Activated gamma-delta T cell treated with anti-CD3 and anti-CD28 coated beads, Interleukin-2, amount 50 U/mL, for 16 hours (primary cell): ENCODE data around the gene PPFIBP1.
"Not testable (repeated sequence)": the region's sequence is repeated elsewhere in the genome, so short reads cannot be mapped to it uniquely, and the experiment has no call there.

ENCODE experiments used
- DNase-seq: peaks from one replicate; pipeline ENCODE4 v3.0.0-alpha.2; 2020; ENCODE audit warnings: low read depth

Gene PPFIBP1

DNA sequence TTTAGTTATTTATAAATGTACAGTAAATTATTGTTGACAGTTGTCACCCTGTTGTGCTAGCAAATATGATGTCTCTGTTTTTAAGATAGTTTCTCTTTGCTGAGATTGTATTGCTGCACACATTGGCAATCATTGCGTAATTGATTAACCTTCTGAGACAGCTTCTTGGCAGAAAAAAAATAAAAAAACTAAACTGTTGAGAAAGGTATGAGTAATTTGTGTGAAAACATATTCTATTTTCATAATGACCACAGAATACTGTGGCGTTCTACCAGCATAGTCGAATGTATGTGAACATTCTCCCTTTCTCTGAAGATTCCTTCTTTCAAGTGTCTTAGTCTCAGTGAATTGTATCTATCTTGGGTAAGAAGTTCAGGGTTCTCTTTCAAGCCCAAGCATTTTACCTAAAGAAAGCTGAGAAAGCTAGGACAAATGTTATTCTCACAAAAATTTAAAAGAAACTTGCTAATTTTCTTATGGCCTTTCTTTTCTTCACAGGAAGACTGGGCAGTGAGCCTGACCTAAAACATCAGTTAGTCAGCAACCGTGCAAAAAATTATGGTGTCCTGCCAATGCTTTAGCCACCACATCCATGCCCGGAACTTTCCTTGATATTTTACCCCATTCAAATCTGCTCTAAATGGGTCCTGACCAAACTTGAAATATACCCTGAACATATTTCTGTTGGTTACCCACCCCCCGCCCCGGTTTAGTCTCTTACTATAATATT is 103.3 kb downstream of the PPFIBP1 start:
- DNase-seq: no peak

DNA sequence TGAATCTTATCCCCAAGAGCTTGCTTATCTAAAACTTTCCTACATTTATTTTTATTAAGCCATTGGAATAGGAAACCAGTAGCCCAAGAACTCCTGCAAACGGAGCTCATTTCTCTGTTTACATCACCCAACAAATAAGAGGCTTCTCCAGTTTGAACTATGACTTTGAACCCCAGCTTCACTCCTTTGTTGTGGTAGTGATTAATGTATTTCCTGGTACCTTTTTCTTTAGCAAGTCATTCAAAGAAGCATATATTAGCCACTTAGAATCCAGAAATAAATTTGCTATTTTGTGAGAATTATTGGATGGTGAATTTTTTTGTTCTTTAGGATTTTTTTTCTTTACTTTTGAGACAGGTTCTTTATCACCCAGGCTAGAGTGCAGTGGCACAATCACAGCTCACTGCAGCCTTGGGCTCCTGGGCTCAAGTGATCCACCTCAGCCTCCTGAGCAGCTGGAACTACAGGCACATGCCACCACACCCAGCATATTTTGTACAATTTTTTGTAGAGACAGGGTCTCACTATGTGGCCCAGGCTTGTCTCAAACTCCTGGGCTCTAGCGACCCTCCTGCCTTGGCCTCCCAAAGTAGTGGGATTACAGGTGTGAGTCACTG is 104.0 kb downstream of the PPFIBP1 start:
- not testable (repeated sequence) for DNase-seq

GRCh38 chr12:27630219-27630618 is 106.2 kb downstream of the PPFIBP1 start:
- not testable (repeated sequence) for DNase-seq

DNA sequence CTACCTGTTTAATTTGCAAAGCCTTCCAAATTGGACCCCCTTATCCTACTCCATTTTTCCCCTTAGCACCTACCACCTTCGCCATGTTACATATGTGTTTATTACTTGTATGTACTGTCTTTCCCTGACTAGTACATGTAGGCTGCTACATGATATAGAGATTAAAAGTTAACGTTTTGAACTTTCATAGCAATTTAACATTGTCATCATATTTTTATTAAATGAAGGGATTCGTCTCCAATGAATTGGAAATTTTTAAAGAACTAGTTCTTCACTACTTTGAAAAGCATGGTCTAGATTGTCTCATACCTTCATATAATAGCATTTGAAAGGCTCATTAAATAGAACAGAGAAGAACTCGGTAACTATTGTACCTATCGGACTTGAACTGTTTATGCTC is 107.4 kb downstream of the PPFIBP1 start:
- no peak for DNase-seq

- DNase-seq: no peak
Observed at GRCh38 chr12:27631813-27632491, 107.9 kb downstream of the PPFIBP1 start.

DNA sequence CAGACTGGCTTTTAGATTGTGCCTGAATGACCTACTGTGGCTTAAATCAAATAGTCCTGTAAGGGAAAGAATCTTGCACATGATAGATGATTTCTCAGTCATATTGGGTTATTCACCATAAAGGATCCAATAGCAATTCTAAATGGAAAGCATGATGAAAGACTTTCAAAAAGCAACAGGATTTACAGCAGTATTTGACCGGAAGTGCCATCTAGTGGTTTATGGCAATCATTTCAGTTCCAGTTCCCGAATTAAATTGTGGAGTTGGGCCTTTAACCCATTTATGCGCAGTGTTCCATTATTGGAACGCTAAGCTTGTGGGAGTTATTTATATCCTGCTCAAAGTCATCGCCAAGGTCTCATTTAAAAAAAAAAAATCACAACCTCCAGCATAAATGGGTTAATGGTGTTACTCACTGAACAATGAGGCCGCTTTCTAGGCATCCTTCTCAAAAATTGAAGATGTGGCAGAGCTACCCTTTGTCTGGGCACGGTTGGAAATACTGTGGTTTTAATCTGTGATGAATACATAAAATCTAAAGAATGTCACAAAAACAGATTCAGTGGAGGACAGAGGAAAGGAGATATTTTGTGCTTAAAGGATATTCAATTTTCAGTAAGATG is 111.5 kb downstream of the PPFIBP1 start:
- DNase-seq: no peak

DNA sequence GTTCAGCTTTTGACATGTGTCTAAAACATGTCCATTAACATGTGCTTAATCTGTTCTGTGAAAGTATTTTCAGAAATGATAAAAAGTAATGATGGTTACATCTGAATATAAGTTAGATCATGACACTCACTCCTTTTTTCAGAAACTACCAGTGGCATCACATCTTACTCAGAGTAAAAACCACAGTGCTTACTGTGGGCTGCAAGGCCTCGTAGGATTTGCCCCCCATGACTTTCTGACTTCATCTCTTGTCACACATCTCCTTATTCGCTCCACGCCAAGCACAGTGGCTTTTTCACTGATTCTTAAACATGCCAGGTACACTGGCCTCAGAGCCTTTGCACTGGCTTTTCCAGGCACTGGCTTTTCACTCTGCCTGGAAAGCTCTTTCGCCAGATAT is 112.6 kb downstream of the PPFIBP1 start:
- not testable (repeated sequence) for DNase-seq

DNA sequence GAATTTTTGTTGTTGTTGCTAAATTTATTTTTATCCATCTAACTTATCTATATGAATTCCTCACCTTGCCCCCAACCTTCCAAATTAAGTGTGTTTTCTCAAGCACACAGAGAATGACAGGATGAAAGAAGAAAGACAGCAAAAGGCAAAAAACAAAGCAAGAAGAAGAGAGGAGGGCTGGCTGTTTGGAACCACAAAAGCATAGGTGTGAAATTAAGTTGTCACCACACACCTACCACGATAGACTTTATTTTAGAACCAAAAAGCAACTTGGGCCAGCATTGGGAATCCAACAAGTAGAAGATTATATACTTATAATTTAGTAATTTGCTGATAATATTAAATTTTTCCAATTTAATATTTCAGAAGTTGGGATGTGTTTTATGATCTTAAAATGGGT is 113.5 kb downstream of the PPFIBP1 start:
- DNase-seq: no peak

DNA sequence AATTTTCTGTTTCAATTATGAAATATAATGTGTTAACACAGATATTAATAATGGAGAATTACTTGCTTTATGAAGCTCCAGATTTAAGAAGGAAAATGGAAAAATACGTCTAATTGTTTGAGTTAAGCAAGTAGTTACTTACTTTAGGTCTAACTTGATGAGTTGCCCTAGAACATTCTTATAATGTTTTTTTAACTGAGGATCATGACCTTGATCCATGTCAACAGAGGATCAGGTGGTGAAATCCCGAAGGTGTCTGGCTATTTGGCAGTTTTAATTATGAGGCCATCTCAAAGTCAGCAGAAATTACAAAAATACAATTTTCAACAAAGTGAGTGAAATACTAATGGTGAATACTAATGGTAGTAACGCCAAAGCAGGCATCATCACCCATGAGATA is 115.3 kb downstream of the PPFIBP1 start:
- DNase-seq: no peak

DNA sequence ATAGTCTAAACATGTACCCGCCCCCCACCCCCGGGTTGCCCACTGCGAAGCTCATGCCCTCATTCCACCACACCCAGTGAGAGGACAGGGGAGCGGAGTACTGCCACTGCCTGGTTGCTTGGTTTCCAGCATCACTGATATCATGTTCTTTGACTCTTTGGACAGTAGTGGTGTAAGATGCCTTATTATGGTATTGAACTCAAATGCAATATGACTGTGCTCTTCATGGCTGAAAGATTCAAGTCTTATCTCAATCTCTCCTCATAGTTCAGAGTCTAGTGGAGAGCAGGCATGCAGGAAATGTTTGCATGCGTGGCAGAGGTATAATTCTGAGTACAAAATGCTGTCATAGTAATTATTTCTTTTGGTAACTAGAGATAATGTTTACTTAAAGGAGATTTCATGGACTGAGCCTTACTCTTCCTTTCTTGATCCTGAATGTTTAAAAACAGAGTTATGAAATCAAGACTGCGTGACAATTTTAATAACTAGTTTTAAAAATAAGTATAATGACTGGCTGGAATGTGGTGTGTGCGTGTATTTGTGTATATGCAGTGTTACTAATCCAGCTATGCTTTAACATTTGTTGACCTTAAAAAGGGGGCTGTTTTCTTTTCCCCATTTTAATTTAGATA is 116.7 kb downstream of the PPFIBP1 start:
- not testable (repeated sequence) for DNase-seq

GRCh38 chr12:27642361-27642760 is 118.4 kb downstream of the PPFIBP1 start:
- not testable (repeated sequence) for DNase-seq

GRCh38 chr12:27642892-27643291 is 118.9 kb downstream of the PPFIBP1 start:
- DNase-seq: not testable (repeated sequence)

- DNase-seq: no peak
Observed at GRCh38 chr12:27644158-27644845, 120.3 kb downstream of the PPFIBP1 start.

- DNase-seq: no peak
Observed at GRCh38 chr12:27645671-27646070, 121.7 kb downstream of the PPFIBP1 start.

DNA sequence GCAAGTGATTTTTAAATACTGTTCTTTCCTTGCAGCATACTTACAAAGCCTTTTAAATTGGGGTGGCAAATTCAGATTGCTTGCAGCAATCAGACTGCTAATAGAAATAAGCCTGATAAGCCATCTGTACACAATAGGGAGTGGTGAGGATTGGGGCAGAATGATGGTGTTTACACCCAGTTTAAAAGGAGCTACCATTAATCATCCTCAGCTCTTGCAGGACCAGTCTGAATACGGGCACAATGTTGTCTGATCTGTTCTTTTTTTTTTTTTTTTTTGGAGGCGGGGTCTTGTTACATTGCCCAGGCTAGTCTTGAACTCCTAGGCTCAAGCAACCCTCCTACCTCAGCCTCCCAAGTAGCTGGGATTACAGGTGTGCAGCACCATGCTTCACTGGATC is 122.1 kb downstream of the PPFIBP1 start:
- no peak for DNase-seq

DNA sequence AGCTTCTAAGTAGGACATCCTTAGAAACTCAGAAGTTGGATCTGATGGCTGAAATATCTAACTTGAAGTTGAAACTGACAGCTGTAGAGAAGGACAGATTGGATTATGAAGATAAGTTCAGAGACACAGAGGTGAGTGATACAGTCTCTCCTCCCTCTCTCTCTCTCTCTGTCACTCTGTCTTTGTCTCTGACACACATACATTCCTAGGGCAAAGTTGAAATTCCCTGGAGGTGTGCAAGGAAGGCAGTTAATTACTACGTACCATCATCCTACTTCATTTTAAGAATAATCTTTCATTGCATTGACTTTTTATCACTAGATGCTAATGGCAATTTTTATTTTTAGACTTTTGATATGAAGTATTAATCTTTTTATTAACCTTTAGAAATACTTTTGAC is 126.0 kb downstream of the PPFIBP1 start:
- no peak for DNase-seq

GRCh38 chr12:27651201-27651600 is 127.2 kb downstream of the PPFIBP1 start:
- no peak for DNase-seq

- DNase-seq: peak; percentile 17
Observed at GRCh38 chr12:27652174-27652763, 128.3 kb downstream of the PPFIBP1 start.

- DNase-seq: no peak
Observed at GRCh38 chr12:27653661-27654060, 129.7 kb downstream of the PPFIBP1 start.

GRCh38 chr12:27655476-27655875 is 131.5 kb downstream of the PPFIBP1 start:
- not testable (repeated sequence) for DNase-seq

DNA sequence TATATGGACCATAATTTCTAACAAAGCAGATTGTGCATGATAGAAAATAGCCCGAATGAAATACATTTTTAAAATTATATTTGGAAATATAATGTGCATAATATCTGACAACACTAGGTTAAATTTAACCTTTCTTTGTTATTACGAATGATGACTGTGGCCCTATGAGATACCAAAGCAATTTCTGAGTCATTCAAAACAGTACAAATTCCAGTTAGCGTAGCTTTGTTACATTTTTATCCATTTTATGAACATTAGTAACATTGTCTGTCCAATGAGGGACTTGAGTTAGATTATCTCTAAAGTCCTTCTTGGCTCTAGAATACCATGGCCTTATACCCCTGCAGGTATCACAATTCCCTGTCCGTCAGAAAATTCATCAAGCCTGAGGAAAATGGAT is 133.3 kb downstream of the PPFIBP1 start:
- no peak for DNase-seq
